ENCODE results near the gene SMIM43. TPM values are rescaled to one million over a fixed set of nuclear protein-coding genes. Genes with fewer than 3 reads are reported as not detected.

Gene SMIM43
- total and polyA plus RNA-seq, 9 of the 15 experiments (the other 6 are each of a cell fraction or from before 2014, with no cell fraction given): not detected

DNA sequence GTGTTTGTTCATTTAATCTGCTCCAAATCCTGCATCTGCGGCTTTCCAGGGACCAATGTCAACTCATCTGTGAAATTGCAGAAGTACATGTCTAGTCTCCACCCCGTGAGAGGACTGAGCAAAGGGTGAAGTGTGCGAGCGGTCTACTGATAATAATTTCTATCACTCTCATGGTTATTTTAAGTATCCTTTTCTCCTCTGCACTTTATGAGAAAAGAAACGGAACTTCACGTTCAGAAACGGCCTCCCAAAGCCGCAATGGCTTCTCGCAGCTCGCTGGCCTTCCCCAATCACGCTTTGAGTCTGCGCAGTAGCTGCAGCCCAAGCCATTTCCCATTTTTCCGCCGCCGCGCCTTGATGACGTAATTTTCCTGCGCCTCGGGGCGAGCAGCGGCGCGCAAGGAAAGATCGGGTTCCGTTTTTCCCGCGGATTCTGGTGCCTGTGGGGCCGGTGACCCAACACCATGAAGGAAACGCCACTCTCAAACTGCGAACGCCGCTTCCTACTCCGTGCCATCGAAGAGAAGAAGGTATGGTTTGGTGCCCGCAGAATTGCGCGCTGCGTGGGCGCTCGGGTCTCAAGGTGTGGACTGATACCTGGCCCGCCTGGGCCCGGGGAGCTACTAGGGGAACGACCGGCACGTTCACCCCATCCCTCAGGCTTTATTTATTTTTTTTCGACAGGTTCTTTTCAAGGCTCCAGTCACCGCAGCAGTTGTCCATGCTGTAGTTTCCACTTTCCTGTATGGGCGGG is 36.2 kb upstream of the SMIM43 start, which contains the start of gene EXOSC9 (continued):
- TF ChIP-seq MAX (CRISPR knock-in tag; IDR thresholded peaks at IDR 0.05) (peak; percentile 85), ZNF444 (CRISPR knock-in tag; IDR thresholded peaks at IDR 0.05) (no peak), ILK (tag; IDR thresholded peaks at IDR 0.05; ENCODE audit: borderline replicate concordance, low read depth) (no peak), POLR2AphosphoS2 (IDR thresholded peaks at IDR 0.05; ENCODE audit: low read length) (peak; percentile 80; the same call in 1 of the 2 replicates), ZC3H11A (IDR thresholded peaks at IDR 0.05; ENCODE audit: low read depth, low read length) (no peak)

DNA sequence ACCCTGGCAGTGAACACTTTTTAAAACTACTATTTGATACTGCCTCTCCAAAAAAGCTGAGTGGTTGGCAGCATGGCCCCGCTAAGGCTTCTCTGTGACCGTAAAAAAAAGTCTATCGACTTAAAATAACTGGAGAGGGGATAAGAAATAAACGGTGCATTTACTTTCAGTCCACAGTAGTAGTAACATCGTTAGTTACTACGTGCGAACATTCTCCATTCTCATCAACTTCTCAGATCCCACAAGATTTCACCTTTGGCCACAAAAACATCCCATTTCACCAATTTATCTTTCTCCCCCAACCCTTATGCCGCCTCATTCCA is 35.6 kb upstream of the SMIM43 start:
- WGBS (ENCODE audit: insufficient coverage, low coverage, missing lambda C conversion rate): 3% methylated on average over 8 of the region's 8 CpGs
- DNase-seq (ENCODE audit: extremely low read depth in 1 of 4, low spot score in 3 of 4): no peak
- Histone ChIP-seq H4K20me1 (replicated peaks; ENCODE audit: control insufficient read depth, insufficient read depth, low read length) (no peaks in the 10 kb centered on the region), H3K4me3 (peak overlapping the region; percentile 94), H2AFZ (ENCODE audit: low read depth, low read length) (peak overlapping the region; percentile 99), H3K27ac (ENCODE audit: extremely low read depth, low read depth, low read length) (peak overlapping the region; percentile 97), H3K36me3 (ENCODE audit: control insufficient read depth, insufficient read depth, low read length) (peaks cover 40% of the 10 kb centered on the region), H3K4me1 (replicated peaks in 1 of 2; ENCODE audit: control insufficient read depth in 2 of 2, insufficient read depth in 2 of 2, low read length in 2 of 2) (peaks cover 3 to 9% of the 10 kb centered on the region in 2 experiments; a peak in 2 of 5 replicates), H3K9ac (ENCODE audit: insufficient read depth in 1 of 2, low read depth in 2 of 2, low read length in 2 of 2) (peak overlapping the region; percentile 98 to 100), H3K4me2 (ENCODE audit: insufficient read depth, low read length) (peak overlapping the region; percentile 94), H3K27me3 (ENCODE audit: control insufficient read depth in 2 of 2, insufficient read depth in 2 of 2, low read length in 2 of 2) (no peaks in the 10 kb centered on the region), H3K79me2 (ENCODE audit: control insufficient read depth, insufficient read depth, low read length) (peaks cover 33% of the 10 kb centered on the region), H3K9me3 (replicated peaks; ENCODE audit: control insufficient read depth, insufficient read depth, low read depth, low read length) (no peaks in the 10 kb centered on the region), H3K9me1 (ENCODE audit: control insufficient read depth, insufficient read depth, low read length) (no peaks in the 10 kb centered on the region)
- ATAC-seq: peak; percentile 62
- intact Hi-C loops (cut with micrococcal nuclease) (loop anchor here (2.0 kb wide), 1 partner anchor 22 kb away; the partner anchor contains the start of gene CCNA2), in situ Hi-C loops (cut with MboI) (no loop called here)
- no peak for FAIRE-seq
- CTCF ChIA-PET (ENCODE audit: low intra/inter-chr PET ratio): no interaction called here
- TSS peak; percentile 95 for BruUV-seq (replicated peaks)
- POLR2A ChIA-PET: interaction anchor here (0.6 to 1.9 kb wide), 7 partner anchors 8 to 1591 kb away, joined by 3 to 7 read pairs (median 4); partner anchors contain the start of gene CCNA2
- TF ChIP-seq RAD51 (IDR thresholded peaks at IDR 0.05; ENCODE audit: borderline replicate concordance, low read depth) (0 out of 2 replicates have a peak, but pooled peaks have one; percentile 9), KDM1A (IDR thresholded peaks at IDR 0.05) (peak in 1 of 2 experiments; percentile 19; a peak in 1 of 4 replicates), FOSL1 (tag; conservative IDR thresholded peaks at IDR 0.05) (0 out of 2 replicates have a peak, but pooled peaks have one; percentile 1), PPARD (CRISPR knock-in tag; IDR thresholded peaks at IDR 0.05) (no peak), HNRNPLL (IDR thresholded peaks at IDR 0.05; ENCODE audit: low read depth, low read length, poor library complexity, severe bottlenecking) (no peak), ZNF280B (CRISPR knock-in tag; IDR thresholded peaks at IDR 0.05) (no peak), NFIX (CRISPR knock-in tag; IDR thresholded peaks at IDR 0.05; ENCODE audit: low read depth) (no peak), CBFA2T3 (IDR thresholded peaks at IDR 0.05) (peak; percentile 18; the same call in 1 of the 2 replicates), ZEB2 (IDR thresholded peaks at IDR 0.05) (0 out of 2 replicates have a peak, but pooled peaks have one; percentile 20), PCBP2 (IDR thresholded peaks at IDR 0.05; ENCODE audit: low read depth, low read length, poor library complexity, severe bottlenecking) (no peak)
- TF ChIP-seq, protein P1, sequence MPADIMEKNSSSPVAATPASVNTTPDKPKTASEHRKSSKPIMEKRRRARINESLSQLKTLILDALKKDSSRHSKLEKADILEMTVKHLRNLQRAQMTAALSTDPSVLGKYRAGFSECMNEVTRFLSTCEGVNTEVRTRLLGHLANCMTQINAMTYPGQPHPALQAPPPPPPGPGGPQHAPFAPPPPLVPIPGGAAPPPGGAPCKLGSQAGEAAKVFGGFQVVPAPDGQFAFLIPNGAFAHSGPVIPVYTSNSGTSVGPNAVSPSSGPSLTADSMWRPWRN (IDR thresholded peaks at IDR 0.05; ENCODE audit: low read depth): no peak
- TF ChIP-seq, protein P2, sequence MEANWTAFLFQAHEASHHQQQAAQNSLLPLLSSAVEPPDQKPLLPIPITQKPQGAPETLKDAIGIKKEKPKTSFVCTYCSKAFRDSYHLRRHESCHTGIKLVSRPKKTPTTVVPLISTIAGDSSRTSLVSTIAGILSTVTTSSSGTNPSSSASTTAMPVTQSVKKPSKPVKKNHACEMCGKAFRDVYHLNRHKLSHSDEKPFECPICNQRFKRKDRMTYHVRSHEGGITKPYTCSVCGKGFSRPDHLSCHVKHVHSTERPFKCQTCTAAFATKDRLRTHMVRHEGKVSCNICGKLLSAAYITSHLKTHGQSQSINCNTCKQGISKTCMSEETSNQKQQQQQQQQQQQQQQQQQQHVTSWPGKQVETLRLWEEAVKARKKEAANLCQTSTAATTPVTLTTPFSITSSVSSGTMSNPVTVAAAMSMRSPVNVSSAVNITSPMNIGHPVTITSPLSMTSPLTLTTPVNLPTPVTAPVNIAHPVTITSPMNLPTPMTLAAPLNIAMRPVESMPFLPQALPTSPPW (CRISPR knock-in tag; IDR thresholded peaks at IDR 0.05): 0 out of 2 replicates have a peak, but pooled peaks have one; percentile 23
